Measurements from ENCODE around the gene CAMK4.

DNA sequence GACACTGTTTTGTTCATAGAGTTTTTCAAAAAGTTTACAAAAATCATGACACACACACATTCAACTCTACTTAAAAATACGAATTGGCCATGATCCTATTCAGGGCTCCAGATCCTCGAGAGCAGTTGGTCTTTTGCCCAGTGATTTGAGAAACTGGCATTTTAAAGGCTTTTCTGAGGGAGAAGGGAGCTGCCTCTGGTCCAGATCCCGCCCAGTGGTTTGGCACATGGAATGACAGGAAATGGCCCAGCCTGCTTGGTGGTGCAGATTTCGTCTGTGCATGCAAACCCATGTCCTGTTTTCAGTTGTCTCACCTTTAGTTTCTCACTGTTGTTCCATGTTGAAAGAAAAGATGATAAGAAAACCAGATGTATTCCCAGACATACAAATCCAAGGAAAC, 3.6 kb downstream of the CAMK4 start:
- TF ChIP-seq, protein P1, sequence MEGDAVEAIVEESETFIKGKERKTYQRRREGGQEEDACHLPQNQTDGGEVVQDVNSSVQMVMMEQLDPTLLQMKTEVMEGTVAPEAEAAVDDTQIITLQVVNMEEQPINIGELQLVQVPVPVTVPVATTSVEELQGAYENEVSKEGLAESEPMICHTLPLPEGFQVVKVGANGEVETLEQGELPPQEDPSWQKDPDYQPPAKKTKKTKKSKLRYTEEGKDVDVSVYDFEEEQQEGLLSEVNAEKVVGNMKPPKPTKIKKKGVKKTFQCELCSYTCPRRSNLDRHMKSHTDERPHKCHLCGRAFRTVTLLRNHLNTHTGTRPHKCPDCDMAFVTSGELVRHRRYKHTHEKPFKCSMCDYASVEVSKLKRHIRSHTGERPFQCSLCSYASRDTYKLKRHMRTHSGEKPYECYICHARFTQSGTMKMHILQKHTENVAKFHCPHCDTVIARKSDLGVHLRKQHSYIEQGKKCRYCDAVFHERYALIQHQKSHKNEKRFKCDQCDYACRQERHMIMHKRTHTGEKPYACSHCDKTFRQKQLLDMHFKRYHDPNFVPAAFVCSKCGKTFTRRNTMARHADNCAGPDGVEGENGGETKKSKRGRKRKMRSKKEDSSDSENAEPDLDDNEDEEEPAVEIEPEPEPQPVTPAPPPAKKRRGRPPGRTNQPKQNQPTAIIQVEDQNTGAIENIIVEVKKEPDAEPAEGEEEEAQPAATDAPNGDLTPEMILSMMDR (IDR thresholded peaks at IDR 0.05) = no peak
- TF ChIP-seq POLR2A (IDR thresholded peaks at IDR 0.05) = no peak
